Naive B cell (primary cell): Measurements from ENCODE around the gene ZNF473. TPM values are rescaled to one million over a fixed set of nuclear protein-coding genes. Genes with fewer than 3 reads are reported as not detected.

ENCODE experiments used
- ATAC-seq, 2 donors: fragments of 150-1000 bp; cut with Tn5 transposase; 2 replicates each; pipeline ENCODE4 v1.10.0; 2021; ENCODE audit warnings: low read depth in 2 of 2, mild to moderate bottlenecking in 2 of 2, moderate library complexity in 2 of 2
- DNase-seq: peaks from one replicate; pipeline ENCODE4 v3.0.0; 2022
- H3K27ac Mint-ChIP-seq, 6 donors: one replicate each; pipeline ENCODE4 v1.8.0; 2020 to 2022; ENCODE audit warnings: mild to moderate bottlenecking in 6 of 6, mixed read lengths in 6 of 6, moderate library complexity in 5 of 6, inconsistent platforms in 2 of 6
- H3K27me3 Mint-ChIP-seq, 3 donors: one replicate each; pipeline ENCODE4 v1.8.0; 2021 to 2022; ENCODE audit warnings: mixed read lengths in 3 of 3, mild to moderate bottlenecking in 1 of 3
- H3K36me3 Mint-ChIP-seq, 2 donors: one replicate each; pipeline ENCODE4 v1.8.0; 2020 to 2022; ENCODE audit warnings: mixed read lengths in 2 of 2, inconsistent platforms in 1 of 2, mild to moderate bottlenecking in 1 of 2
- H3K4me1 Mint-ChIP-seq, 3 donors: one replicate each; pipeline ENCODE4 v1.8.0; 2020 to 2022; ENCODE audit warnings: mixed read lengths in 3 of 3, inconsistent platforms in 1 of 3, mild to moderate bottlenecking in 1 of 3, moderate library complexity in 1 of 3
- H3K4me3 Mint-ChIP-seq, 8 donors: one replicate each; pipeline ENCODE4 v1.8.0; 2020 to 2022; ENCODE audit warnings: mild to moderate bottlenecking in 8 of 8, mixed read lengths in 8 of 8, moderate library complexity in 8 of 8, inconsistent platforms in 2 of 8
- H3K9me3 Mint-ChIP-seq, 7 donors: one replicate each; pipeline ENCODE4 v1.8.0; 2020 to 2022; ENCODE audit warnings: mixed read lengths in 7 of 7, mild to moderate bottlenecking in 5 of 7, inconsistent platforms in 2 of 7, moderate library complexity in 1 of 7
- polyA plus RNA-seq, 6 donors: library from polyadenylated mRNA; unstranded; fragments of 300-500 nt; fragmentation: Illumina TruSeq; gene quantifications; one replicate each; pipeline ENCODE4 v1.2.3, GENCODE V29; 2021; ENCODE audit warnings: low read depth in 6 of 6

Gene ZNF473
- 1 to 10 TPM; 3.1 to 8.6 (median 5.4) TPM for polyA plus RNA-seq

GRCh38 chr19:50025794-50026549, at the start of gene ZNF473:
ZNF473 (plus strand) TSS chr19:50026005; CDS start chr19:50031083, 5,078 bp downstream.
- peaks cover 26 to 47% (median 43%) of the 10 kb centered on the region in 3 donors for H3K4me1 Mint-ChIP-seq
- peak; percentile 95 for DNase-seq
- peak; percentile 72 to 74 for ATAC-seq
- H3K27ac Mint-ChIP-seq = peak within 1 kb of the TSS; percentile 99 to 100 (median 100)
- H3K27me3 Mint-ChIP-seq = no peaks in the 10 kb centered on the region
- peaks cover 0 to 2% (median 0%) of the 10 kb centered on the region in 7 donors for H3K9me3 Mint-ChIP-seq
- no peaks in the 10 kb centered on the region for H3K36me3 Mint-ChIP-seq
- H3K4me3 Mint-ChIP-seq = peak within 1 kb of the TSS; percentile 90 to 98 (median 96)

DNA sequence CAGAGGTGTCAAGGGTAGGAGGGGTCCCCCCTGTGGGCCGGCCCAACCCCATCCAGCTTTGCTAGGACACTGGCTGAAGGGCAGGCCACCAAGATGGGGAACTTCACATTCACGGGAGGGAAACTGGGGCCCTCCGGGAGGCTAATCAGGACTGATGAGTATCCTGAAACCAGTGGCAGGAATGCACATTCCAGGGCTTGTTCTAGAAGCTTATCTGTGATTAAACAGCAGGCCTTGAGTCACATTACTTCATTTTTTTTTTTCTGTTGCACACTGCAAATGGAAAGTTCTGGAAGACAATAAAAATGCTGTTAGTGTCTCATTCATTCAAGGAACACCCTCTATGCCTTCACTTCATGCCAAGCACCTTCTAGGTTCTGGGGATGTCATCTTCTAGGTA, 49.3 kb upstream of the ZNF473 start:
- peaks cover 5 to 20% of the 10 kb centered on the region in 2 donors for H3K36me3 Mint-ChIP-seq
- peaks cover 0 to 5% (median 3%) of the 10 kb centered on the region in 3 donors for H3K4me1 Mint-ChIP-seq
- H3K4me3 Mint-ChIP-seq = peak overlapping the region in 1 of 8 donors; percentile 12
- no peak for ATAC-seq
- no peak overlapping the region for H3K27ac Mint-ChIP-seq
- H3K9me3 Mint-ChIP-seq = no peaks in the 10 kb centered on the region
- DNase-seq = no peak
- H3K27me3 Mint-ChIP-seq = no peaks in the 10 kb centered on the region

DNA sequence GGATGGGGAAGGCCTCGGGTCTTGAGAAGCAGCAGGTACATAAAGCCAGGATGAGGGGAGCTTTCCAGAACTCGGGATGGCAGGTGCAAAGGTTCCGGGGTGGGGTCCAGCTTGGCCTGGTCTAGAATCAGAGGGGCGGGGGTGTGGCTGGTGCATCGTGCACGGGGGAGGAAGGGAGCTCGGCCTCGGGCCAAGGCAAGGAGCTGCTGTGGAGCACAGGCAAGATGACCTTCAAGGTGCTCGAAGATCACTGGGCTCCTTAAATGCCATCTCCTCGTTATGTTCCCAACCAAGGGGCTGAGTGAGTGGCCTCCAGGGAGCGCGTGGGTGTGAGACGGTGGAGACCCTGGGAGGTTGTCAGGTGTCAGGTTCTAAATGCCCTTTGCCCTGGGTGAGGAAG, 48.7 kb upstream of the ZNF473 start:
- H3K27me3 Mint-ChIP-seq = no peaks in the 10 kb centered on the region
- peaks cover 0 to 5% (median 3%) of the 10 kb centered on the region in 3 donors for H3K4me1 Mint-ChIP-seq
- no peaks in the 10 kb centered on the region for H3K9me3 Mint-ChIP-seq
- H3K4me3 Mint-ChIP-seq = no peak overlapping the region
- no peak overlapping the region for H3K27ac Mint-ChIP-seq
- peaks cover 9 to 20% of the 10 kb centered on the region in 2 donors for H3K36me3 Mint-ChIP-seq
- ATAC-seq (no peak), DNase-seq (no peak)

GRCh38 chr19:49977881-49978280, 47.9 kb upstream of the ZNF473 start:
- DNase-seq (no peak), ATAC-seq (no peak)
- no peaks in the 10 kb centered on the region for H3K9me3 Mint-ChIP-seq
- peaks cover 9 to 20% of the 10 kb centered on the region in 2 donors for H3K36me3 Mint-ChIP-seq
- H3K27me3 Mint-ChIP-seq = no peaks in the 10 kb centered on the region
- H3K27ac Mint-ChIP-seq = no peak overlapping the region
- peaks cover 0 to 5% (median 3%) of the 10 kb centered on the region in 3 donors for H3K4me1 Mint-ChIP-seq
- H3K4me3 Mint-ChIP-seq = no peak overlapping the region

GRCh38 chr19:49978324-49978723, 47.5 kb upstream of the ZNF473 start:
- no peaks in the 10 kb centered on the region for H3K27me3 Mint-ChIP-seq
- DNase-seq (no peak), ATAC-seq (no peak)
- peaks cover 9 to 20% of the 10 kb centered on the region in 2 donors for H3K36me3 Mint-ChIP-seq
- peaks cover 0 to 3% (median under 1%) of the 10 kb centered on the region in 3 donors for H3K4me1 Mint-ChIP-seq
- H3K9me3 Mint-ChIP-seq = no peaks in the 10 kb centered on the region
- H3K4me3 Mint-ChIP-seq = peak overlapping the region in 1 of 8 donors; percentile 44
- H3K27ac Mint-ChIP-seq = no peak overlapping the region

DNA sequence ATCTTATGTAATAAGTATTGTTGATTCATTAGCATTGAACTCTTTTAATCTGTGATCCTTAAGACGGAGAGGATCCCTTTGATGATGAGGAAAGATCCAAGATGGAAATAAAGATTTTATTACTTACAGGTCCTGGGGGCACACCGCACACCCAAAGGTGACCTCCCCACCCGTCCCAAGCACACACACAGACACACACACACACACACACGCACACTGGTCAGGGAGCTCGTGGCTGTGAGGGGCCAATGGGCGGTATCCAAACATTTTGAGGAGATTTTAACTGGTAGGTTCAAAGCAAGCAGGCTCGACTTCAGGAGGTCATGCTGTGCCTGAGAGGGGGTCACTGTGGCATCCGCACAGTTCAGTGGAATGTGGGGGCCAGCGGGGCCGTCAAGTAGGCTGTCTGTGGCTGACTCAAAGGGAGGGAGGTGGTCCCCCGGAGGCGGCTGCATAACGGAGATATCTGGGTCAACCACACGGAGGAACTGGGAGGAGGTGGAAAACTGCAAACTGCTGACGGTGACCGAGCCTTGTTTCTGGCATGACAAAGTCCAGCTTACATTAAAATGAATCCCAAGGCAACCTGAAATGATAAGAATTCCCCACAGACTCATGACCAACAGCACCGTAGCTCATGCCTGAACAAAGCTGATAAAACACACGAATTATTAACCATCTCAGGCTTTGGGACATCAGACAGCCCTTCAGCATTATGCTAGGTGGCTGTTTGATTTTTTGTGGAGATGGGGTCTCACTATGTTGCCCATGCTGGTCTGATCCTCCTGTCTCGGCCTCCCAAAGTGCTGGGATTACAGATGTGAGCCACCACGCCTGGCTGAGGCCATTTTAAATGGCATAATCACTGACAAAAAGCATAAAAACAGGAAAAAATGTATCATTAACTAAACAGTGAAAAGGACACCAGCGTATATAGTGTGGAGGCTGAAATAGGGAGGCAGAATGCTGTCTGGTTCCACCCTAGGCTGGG, 43.9 kb upstream of the ZNF473 start:
- peak overlapping the region in 1 of 6 donors; percentile 16 for H3K27ac Mint-ChIP-seq
- no peak for DNase-seq
- no peaks in the 10 kb centered on the region for H3K27me3 Mint-ChIP-seq
- no peak for ATAC-seq
- no peaks in the 10 kb centered on the region for H3K9me3 Mint-ChIP-seq
- peaks cover 0 to 7% (median 5%) of the 10 kb centered on the region in 3 donors for H3K4me1 Mint-ChIP-seq
- peaks cover 5 to 18% of the 10 kb centered on the region in 2 donors for H3K36me3 Mint-ChIP-seq
- H3K4me3 Mint-ChIP-seq = no peak overlapping the region

- H3K27me3 Mint-ChIP-seq = no peaks in the 10 kb centered on the region
- H3K36me3 Mint-ChIP-seq = peaks cover 13 to 27% of the 10 kb centered on the region in 2 donors
- H3K4me3 Mint-ChIP-seq = no peak overlapping the region
- ATAC-seq (peak; percentile 67 to 71), DNase-seq (peak; percentile 55)
- H3K27ac Mint-ChIP-seq = no peak overlapping the region
- peaks cover 0 to 15% (median 6%) of the 10 kb centered on the region in 3 donors for H3K4me1 Mint-ChIP-seq
- H3K9me3 Mint-ChIP-seq = peaks cover 0 to 5% (median 0%) of the 10 kb centered on the region in 7 donors
Observed at GRCh38 chr19:49983645-49984229, 42.1 kb upstream of the ZNF473 start.

- H3K36me3 Mint-ChIP-seq = peaks cover 13 to 34% of the 10 kb centered on the region in 2 donors
- peaks cover 0 to 5% (median 0%) of the 10 kb centered on the region in 7 donors for H3K9me3 Mint-ChIP-seq
- DNase-seq (no peak), ATAC-seq (no peak)
- H3K27ac Mint-ChIP-seq = peak overlapping the region in 1 of 6 donors; percentile 72
- peaks cover 0 to 19% (median 6%) of the 10 kb centered on the region in 3 donors for H3K4me1 Mint-ChIP-seq
- H3K27me3 Mint-ChIP-seq = no peaks in the 10 kb centered on the region
- H3K4me3 Mint-ChIP-seq = no peak overlapping the region
Observed at GRCh38 chr19:49984491-49984890, 41.3 kb upstream of the ZNF473 start.

DNA sequence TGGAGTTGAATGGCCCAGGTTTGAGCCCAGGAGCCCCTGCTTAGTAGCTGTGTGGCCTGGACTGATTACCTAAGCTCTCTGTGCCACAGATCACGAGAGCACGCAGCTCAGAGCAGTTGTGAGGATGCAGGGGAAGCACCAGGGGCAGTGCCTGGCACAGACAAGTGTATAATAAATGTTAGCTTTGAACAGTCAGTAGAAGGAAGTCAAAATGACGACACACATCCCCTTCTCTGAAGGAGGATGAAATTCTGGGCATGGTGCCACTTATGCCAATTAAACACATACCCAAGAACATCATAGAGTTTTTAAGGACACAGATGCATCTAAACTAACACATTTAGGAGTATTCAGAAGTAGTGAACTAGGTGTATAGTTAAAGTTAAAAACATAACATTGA, 39.9 kb upstream of the ZNF473 start:
- ATAC-seq = no peak
- H3K4me1 Mint-ChIP-seq = peaks cover 0 to 19% (median 6%) of the 10 kb centered on the region in 3 donors
- H3K27ac Mint-ChIP-seq = peak overlapping the region in 1 of 6 donors; percentile 29
- H3K9me3 Mint-ChIP-seq = peaks cover 0 to 5% (median 0%) of the 10 kb centered on the region in 7 donors
- DNase-seq = no peak
- H3K36me3 Mint-ChIP-seq = peaks cover 13 to 35% of the 10 kb centered on the region in 2 donors
- H3K4me3 Mint-ChIP-seq = no peak overlapping the region
- no peaks in the 10 kb centered on the region for H3K27me3 Mint-ChIP-seq

- Mint-ChIP-seq H3K4me3 (no peak overlapping the region), H3K9me3 (peaks cover 0 to 5% (median 0%) of the 10 kb centered on the region in 7 donors), H3K4me1 (peaks cover 0 to 19% (median 6%) of the 10 kb centered on the region in 3 donors), H3K27me3 (no peaks in the 10 kb centered on the region), H3K27ac (peak overlapping the region in 2 of 6 donors; percentile 29 to 89), H3K36me3 (peaks cover 13 to 35% of the 10 kb centered on the region in 2 donors)
- no peak for DNase-seq
- ATAC-seq = no peak
Observed at GRCh38 chr19:49986354-49986753, 39.5 kb upstream of the ZNF473 start.

- H3K4me3 Mint-ChIP-seq = peak overlapping the region in 3 of 8 donors; percentile 9 to 30 (median 22)
- peaks cover 0 to 5% (median 0%) of the 10 kb centered on the region in 7 donors for H3K9me3 Mint-ChIP-seq
- peaks cover 0 to 19% (median 6%) of the 10 kb centered on the region in 3 donors for H3K4me1 Mint-ChIP-seq
- H3K27me3 Mint-ChIP-seq = no peaks in the 10 kb centered on the region
- peaks cover 8 to 35% of the 10 kb centered on the region in 2 donors for H3K36me3 Mint-ChIP-seq
- peak overlapping the region; percentile 22 to 89 (median 62) for H3K27ac Mint-ChIP-seq
- peak; percentile 81 for DNase-seq
- peak; percentile 81 for ATAC-seq
Observed at GRCh38 chr19:49987159-49987698, 38.6 kb upstream of the ZNF473 start.

DNA sequence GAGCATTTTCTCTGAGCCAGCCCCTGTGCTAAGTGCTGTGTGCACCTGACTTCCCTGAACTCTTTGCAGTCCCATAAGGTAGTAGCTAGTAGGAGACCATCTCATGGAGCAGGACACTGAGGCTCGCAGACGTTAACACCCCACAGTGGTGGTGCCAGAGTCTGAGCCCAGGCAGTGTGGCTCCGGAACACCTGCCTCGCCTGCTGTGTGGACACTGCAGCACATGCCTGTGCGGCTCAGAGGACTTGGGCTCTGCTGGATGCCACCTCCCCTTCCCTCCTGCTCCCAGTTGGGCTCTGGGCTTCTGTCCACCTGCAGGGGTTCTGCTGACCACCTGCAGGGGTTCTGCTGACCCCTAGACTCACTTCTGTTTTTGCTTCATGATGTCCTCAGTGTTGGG, 37.8 kb upstream of the ZNF473 start:
- Mint-ChIP-seq H3K9me3 (peaks cover 0 to 7% (median 0%) of the 10 kb centered on the region in 7 donors), H3K36me3 (peaks cover 14 to 42% of the 10 kb centered on the region in 2 donors), H3K4me1 (peaks cover 0 to 19% (median 6%) of the 10 kb centered on the region in 3 donors), H3K27ac (peak overlapping the region in 2 of 6 donors; percentile 32 to 74), H3K27me3 (no peaks in the 10 kb centered on the region), H3K4me3 (no peak overlapping the region)
- no peak for DNase-seq
- no peak for ATAC-seq
